MCF 10A (cell line): ENCODE measurements around the gene EFCC1. TPM values are rescaled to one million over a fixed set of nuclear protein-coding genes. Genes with fewer than 3 reads are reported as not detected.
A peak's percentile ranks its signal among the peaks of the same experiment; 100 is the strongest.

Experiments used
- BruUV-seq: library from RNA; stranded (reverse); fragments of 400-500 nt; replicated peaks from 2 replicates; lab custom pipeline; 2021; lab: Mats Ljungman, UMichigan
- CTCF ChIA-PET: fragments of 300-600 bp; sonication (Branson Sonifier 250); formaldehyde crosslinking; extraction: SDS; loops from one replicate; lab custom pipeline; 2021; ENCODE audit warnings: antibody characterized with exemption, inconsistent platforms; lab: Yijun Ruan, JAX
- POLR2A ChIA-PET: fragments of 300-600, 350-650 bp; sonication (Branson Sonifier 250); formaldehyde crosslinking; extraction: SDS; loops from one replicate; lab custom pipeline; 2020; ENCODE audit warnings: antibody characterized with exemption, inconsistent platforms; lab: Yijun Ruan, JAX
- DNase-seq: peaks from one replicate; pipeline ENCODE4 v3.0.0-alpha.2; 2018; ENCODE audit not compliant: unreplicated experiment
- H3K27ac Mint-ChIP-seq: one replicate; pipeline ENCODE4 v1.8.0; 2022; ENCODE audit warnings: mild to moderate bottlenecking, low read depth, mixed read lengths; ENCODE audit not compliant: unreplicated experiment
- H3K27me3 Mint-ChIP-seq: one replicate; pipeline ENCODE4 v1.8.0; 2022; ENCODE audit warnings: mixed read lengths; ENCODE audit not compliant: insufficient read depth, unreplicated experiment
- H3K36me3 Mint-ChIP-seq: one replicate; pipeline ENCODE4 v1.8.0; 2022; ENCODE audit warnings: mild to moderate bottlenecking, moderate library complexity, mixed read lengths; ENCODE audit not compliant: insufficient read depth, unreplicated experiment
- H3K4me1 Mint-ChIP-seq: one replicate; pipeline ENCODE4 v1.8.0; 2022; ENCODE audit warnings: mixed read lengths; ENCODE audit not compliant: insufficient read depth, unreplicated experiment
- H3K4me3 Mint-ChIP-seq: one replicate; pipeline ENCODE4 v1.8.0; 2022; ENCODE audit warnings: mild to moderate bottlenecking, moderate library complexity, mixed read lengths; ENCODE audit not compliant: unreplicated experiment
- H3K9me3 Mint-ChIP-seq: one replicate; pipeline ENCODE4 v1.8.0; 2022; ENCODE audit warnings: mixed read lengths; ENCODE audit not compliant: unreplicated experiment
- intact Hi-C: fragments of 100-400 bp; cut with micrococcal nuclease; formaldehyde crosslinking; loops from 2 replicates; pipeline ENCODE4 v1.14.1; 2022
- total RNA-seq: library from RNA; stranded (reverse); gene quantifications from 2 replicates; pipeline ENCODE4 v1.2.3, GENCODE V29; 2022
- TF ChIP-seq, protein P1 (sequence below): fragments of 200-600 bp; IDR thresholded peaks from one replicate; pipeline ENCODE4 v1.8.0; 2022; ENCODE audit warnings: antibody characterized with exemption, mild to moderate bottlenecking; ENCODE audit not compliant: unreplicated experiment

EFCC1 gene
- total RNA-seq, 1 experiment from 2014 or later: not detected

- no TSS peak for BruUV-seq
- peaks cover 20% of the 10 kb centered on the region for H3K27me3 Mint-ChIP-seq
Observed at GRCh38 chr3:129057249-129057648, 56.1 kb downstream of the EFCC1 start.

DNA sequence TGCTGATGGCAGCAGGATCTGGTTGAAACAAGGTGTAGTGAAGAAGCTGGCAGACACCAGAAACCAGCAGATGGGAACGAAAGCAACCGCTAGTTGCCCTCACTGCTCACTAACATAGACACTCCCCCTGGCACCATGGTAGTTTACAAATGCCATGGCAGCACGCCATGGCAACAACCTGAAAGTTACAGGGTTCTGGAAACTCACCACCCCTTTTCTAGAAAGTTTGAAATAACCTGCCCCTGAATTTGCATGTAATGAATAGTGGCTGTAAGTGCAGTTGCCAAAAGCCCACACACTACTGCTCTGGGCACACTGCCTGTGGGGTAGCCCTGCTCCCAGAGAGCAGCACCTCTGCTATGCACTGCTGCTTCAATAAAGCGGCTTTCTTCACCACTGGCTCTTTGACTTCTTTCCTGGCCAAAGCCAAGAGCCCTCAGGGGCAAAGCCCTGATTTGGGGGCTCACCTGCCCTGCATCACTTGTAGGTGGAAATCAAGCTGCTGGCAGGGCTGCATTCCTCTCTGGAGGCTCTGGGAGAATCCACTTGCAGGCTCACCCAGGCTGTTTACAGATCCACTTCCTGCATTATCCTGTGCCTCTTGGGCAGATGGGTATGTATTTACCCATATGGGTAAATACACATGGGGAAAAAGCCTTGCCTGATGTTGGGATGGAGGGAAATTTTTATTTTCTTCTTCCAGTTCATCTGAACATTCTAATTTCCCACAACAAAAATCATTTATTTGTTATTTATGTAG lies 57.5 kb downstream of the EFCC1 start:
- Mint-ChIP-seq H3K4me1 (peaks cover 3% of the 10 kb centered on the region), H3K36me3 (no peaks in the 10 kb centered on the region), H3K27ac (no peak overlapping the region), H3K27me3 (peaks cover 20% of the 10 kb centered on the region), H3K4me3 (no peak overlapping the region), H3K9me3 (no peaks in the 10 kb centered on the region)
- ChIA-PET POLR2A (interaction anchor here (0.7 kb wide), 2 partner anchors 61 to 63 kb away, joined by 3 read pairs; partner anchors contain the start of gene RAB43), CTCF (no interaction called here)
- BruUV-seq: no TSS peak
- intact Hi-C loops: no loop called here
- TF ChIP-seq, protein P1, sequence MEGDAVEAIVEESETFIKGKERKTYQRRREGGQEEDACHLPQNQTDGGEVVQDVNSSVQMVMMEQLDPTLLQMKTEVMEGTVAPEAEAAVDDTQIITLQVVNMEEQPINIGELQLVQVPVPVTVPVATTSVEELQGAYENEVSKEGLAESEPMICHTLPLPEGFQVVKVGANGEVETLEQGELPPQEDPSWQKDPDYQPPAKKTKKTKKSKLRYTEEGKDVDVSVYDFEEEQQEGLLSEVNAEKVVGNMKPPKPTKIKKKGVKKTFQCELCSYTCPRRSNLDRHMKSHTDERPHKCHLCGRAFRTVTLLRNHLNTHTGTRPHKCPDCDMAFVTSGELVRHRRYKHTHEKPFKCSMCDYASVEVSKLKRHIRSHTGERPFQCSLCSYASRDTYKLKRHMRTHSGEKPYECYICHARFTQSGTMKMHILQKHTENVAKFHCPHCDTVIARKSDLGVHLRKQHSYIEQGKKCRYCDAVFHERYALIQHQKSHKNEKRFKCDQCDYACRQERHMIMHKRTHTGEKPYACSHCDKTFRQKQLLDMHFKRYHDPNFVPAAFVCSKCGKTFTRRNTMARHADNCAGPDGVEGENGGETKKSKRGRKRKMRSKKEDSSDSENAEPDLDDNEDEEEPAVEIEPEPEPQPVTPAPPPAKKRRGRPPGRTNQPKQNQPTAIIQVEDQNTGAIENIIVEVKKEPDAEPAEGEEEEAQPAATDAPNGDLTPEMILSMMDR: no peak
- DNase-seq: peak; percentile 17

More at GRCh38 chr3:129057249-129057648, 56.1 kb downstream of the EFCC1 start:
- no peak for DNase-seq
- Mint-ChIP-seq H3K36me3 (no peaks in the 10 kb centered on the region), H3K4me1 (peaks cover 9% of the 10 kb centered on the region), H3K9me3 (no peaks in the 10 kb centered on the region), H3K27ac (no peak overlapping the region), H3K4me3 (no peak overlapping the region)
- TF ChIP-seq, protein P1: no peak
- CTCF ChIA-PET: interaction anchor here (0.7 kb wide), 1 partner anchor 87 kb away, joined by 3 read pairs; no protein-coding TSS in a partner anchor
- POLR2A ChIA-PET: no interaction called here
- intact Hi-C loops: no loop called here

GRCh38 chr3:129059311-129059958 lies 58.3 kb downstream of the EFCC1 start:
- ChIA-PET POLR2A (no interaction called here), CTCF (interaction anchor here (1.6 kb wide), 1 partner anchor 89 kb away, joined by 10 read pairs; no protein-coding TSS in a partner anchor)
- no TSS peak for BruUV-seq
- DNase-seq: no peak
- H3K4me3 Mint-ChIP-seq: no peak overlapping the region
- H3K9me3 Mint-ChIP-seq: no peaks in the 10 kb centered on the region
- TF ChIP-seq, protein P1: no peak
- no peaks in the 10 kb centered on the region for H3K36me3 Mint-ChIP-seq
- intact Hi-C loops: no loop called here
- H3K27me3 Mint-ChIP-seq: peaks cover 20% of the 10 kb centered on the region
- no peaks in the 10 kb centered on the region for H3K4me1 Mint-ChIP-seq
- H3K27ac Mint-ChIP-seq: no peak overlapping the region
